ENCODE measurements around the gene SKIDA1.

DNA sequence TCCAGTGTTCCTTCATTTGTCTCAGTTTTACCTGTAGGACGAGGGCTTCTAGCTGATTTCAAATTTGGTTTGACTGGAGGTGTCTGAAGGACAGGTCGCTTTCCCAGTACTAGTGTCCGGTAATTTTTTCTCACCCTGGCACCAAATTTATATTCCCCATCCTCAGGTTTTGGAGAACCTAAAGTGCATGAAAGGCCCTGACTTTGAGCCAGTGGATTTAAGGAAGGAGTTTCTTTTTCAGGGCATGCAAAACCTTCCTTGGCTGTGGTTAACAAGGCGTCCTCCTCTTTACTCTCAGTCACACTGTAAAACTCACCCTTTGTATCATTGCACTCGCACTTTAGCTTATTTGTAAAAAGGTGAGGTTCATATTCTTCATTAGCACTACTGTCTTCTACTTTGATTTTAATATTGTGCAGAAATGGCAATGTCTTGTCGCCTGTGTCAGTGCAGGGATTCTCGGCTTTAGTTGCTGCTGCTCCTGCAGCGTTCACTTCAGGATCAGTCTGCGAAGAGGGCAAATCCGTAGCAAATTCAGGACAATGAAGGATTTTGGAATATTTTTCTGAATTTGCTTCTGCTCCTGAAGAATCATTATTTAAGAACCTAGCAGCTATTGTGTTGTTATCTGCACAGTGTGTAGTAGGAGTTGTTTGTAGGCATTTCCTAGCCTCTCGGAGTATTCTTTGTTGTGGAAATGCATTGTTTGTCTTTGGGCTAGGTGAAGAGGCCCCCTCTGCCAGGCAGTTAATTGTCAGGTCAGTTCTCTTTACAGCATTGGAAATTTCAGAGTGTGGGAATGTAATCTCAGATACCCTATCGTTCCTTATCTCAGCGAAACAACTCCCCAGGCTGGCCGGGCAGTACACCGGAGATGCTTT is 9.9 kb downstream of the SKIDA1 start:
- TF ChIP-seq, protein P1, sequence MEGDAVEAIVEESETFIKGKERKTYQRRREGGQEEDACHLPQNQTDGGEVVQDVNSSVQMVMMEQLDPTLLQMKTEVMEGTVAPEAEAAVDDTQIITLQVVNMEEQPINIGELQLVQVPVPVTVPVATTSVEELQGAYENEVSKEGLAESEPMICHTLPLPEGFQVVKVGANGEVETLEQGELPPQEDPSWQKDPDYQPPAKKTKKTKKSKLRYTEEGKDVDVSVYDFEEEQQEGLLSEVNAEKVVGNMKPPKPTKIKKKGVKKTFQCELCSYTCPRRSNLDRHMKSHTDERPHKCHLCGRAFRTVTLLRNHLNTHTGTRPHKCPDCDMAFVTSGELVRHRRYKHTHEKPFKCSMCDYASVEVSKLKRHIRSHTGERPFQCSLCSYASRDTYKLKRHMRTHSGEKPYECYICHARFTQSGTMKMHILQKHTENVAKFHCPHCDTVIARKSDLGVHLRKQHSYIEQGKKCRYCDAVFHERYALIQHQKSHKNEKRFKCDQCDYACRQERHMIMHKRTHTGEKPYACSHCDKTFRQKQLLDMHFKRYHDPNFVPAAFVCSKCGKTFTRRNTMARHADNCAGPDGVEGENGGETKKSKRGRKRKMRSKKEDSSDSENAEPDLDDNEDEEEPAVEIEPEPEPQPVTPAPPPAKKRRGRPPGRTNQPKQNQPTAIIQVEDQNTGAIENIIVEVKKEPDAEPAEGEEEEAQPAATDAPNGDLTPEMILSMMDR (IDR thresholded peaks at IDR 0.05), result no peak
- no peak for TF ChIP-seq POLR2A (IDR thresholded peaks at IDR 0.05)
